SU-DHL-6 (cell line): ENCODE results near the gene LRRK1.
A peak's percentile ranks its signal among the peaks of the same experiment; 100 is the strongest.

Experiments
- H2AFZ ChIP-seq: fragments of 200-600 bp; sonication (generic); 2 replicates; pipeline ENCODE4 v1.6.1; 2014; ENCODE audit warnings: low read depth, mild to moderate bottlenecking, moderate library complexity, mixed read lengths, antibody characterized with exemption, low read length; ENCODE audit not compliant: severe bottlenecking
- H3F3A ChIP-seq: fragments of 200-600 bp; shearing (Covaris generic); 2 replicates; pipeline ENCODE4 v1.6.0; 2016; ENCODE audit warnings: antibody characterized with exemption, mild to moderate bottlenecking; ENCODE audit not compliant: insufficient read depth
- H3K27ac ChIP-seq: fragments of 200-600 bp; sonication (generic); 2 replicates; pipeline ENCODE4 v1.5.1; 2016; ENCODE audit warnings: low read depth, mild to moderate bottlenecking, low read length, moderate library complexity, mixed read lengths
- H3K27me3 ChIP-seq: fragments of 200-600 bp; sonication (generic), shearing (Covaris generic); 2 replicates; pipeline ENCODE4 v1.6.0; 2014; ENCODE audit warnings: mild to moderate bottlenecking, low read length
- H3K36me3 ChIP-seq: fragments of 200-600 bp; sonication (generic); 2 replicates; pipeline ENCODE4 v1.6.1; 2014; ENCODE audit warnings: mild to moderate bottlenecking, low read length, mixed read lengths
- H3K4me2 ChIP-seq: fragments of 300-600, 200-600 bp; shearing (Covaris generic), sonication (generic); 2 replicates; pipeline ENCODE4 v1.6.0; 2014; ENCODE audit warnings: low read length, low read depth, mild to moderate bottlenecking; ENCODE audit not compliant: poor library complexity, severe bottlenecking
- H3K4me3 ChIP-seq: fragments of 200-600 bp; sonication (generic); 2 replicates; pipeline ENCODE4 v1.5.1; 2014; ENCODE audit warnings: antibody characterized with exemption, low read length, mild to moderate bottlenecking, mixed read lengths; ENCODE audit not compliant: insufficient read depth, poor library complexity, severe bottlenecking
- H3K79me2 ChIP-seq: fragments of 200-600 bp; sonication (generic); 2 replicates; pipeline ENCODE4 v1.6.1; 2014; ENCODE audit warnings: mild to moderate bottlenecking, low read length, moderate library complexity; ENCODE audit not compliant: insufficient read depth
- H3K9ac ChIP-seq: fragments of 200-600 bp; sonication (generic); 2 replicates; pipeline ENCODE4 v1.7.0; 2014; ENCODE audit warnings: mild to moderate bottlenecking, low read length
- H3K9me2 ChIP-seq: fragments of 200-600 bp; sonication (generic); replicated peaks from 2 replicates; pipeline ENCODE4 v1.6.1; 2014; ENCODE audit warnings: low read length; ENCODE audit not compliant: insufficient read depth
- H3K9me3 ChIP-seq: fragments of 200-600 bp; sonication (generic); 2 replicates; pipeline ENCODE4 v1.6.1; 2014; ENCODE audit warnings: low read length, mixed read lengths; ENCODE audit not compliant: insufficient read depth
- H4K20me1 ChIP-seq: fragments of 200-600 bp; sonication (generic); 2 replicates; pipeline ENCODE4 v1.6.1; 2014; ENCODE audit warnings: low read depth, mild to moderate bottlenecking, antibody characterized with exemption, low read length, moderate library complexity, mixed read lengths
- EZH2phosphoT487 ChIP-seq: fragments of 200-600 bp; sonication (generic), shearing (Covaris generic); conservative IDR thresholded peaks from 2 replicates; pipeline ENCODE4 v1.6.1; 2018; ENCODE audit warnings: mild to moderate bottlenecking, antibody characterized with exemption, low read length, moderate library complexity, mixed read lengths
- TF ChIP-seq, protein P1 (sequence below): fragments of 200-600 bp; sonication (generic); IDR thresholded peaks from one replicate; pipeline ENCODE4 v1.5.1; 2017; ENCODE audit warnings: antibody characterized with exemption, mild to moderate bottlenecking, low read length, moderate library complexity; ENCODE audit not compliant: insufficient read depth, poor library complexity, severe bottlenecking

The LRRK1 gene

DNA sequence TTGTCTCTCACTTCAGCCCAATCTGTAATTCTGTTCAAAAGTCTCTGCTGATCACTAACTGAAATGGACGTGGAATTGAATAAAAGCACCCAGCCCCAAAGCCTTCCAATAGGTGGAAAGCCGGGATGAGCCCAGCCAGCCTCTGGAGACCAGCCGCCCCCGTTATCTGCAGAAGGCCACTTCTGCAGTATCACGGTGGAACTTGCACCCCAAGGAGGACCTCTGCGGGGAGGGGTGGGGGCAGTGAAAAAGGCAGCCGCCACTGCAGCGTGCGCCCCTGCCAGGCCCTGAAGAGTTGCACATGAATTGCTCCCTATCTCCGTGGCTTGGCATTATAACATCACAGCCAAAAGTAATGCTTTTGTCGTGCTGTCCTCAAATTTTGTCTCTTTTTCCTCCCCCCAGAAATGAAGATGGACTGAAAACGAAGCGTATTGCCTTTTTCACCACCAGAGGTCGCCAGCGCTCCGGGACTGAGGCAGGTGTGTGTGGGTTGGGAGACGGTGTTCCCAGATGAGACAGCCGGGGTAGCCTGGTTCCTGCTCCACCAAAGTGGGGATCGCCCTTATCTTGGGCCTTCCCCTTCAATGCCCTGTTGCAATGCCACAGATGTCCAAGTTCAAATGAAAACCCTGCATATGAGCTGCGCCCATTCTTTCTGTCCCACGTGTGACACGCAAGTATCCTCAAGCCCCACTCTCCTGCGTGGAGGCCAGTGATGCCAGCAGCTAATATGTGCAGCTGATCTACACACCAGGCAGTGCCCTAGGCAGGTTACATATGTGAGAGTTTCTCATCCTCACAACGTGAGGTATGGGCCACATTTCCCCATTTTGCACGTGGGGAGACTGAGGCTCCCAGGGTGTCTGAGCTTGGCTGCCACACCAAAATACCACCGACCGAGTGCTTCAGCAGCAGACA, 96.0 kb downstream of the LRRK1 start:
- H3K27ac ChIP-seq, result no peak overlapping the region
- no peak overlapping the region for H3K4me2 ChIP-seq
- peaks cover 58% of the 10 kb centered on the region for H3K36me3 ChIP-seq
- H2AFZ ChIP-seq, result no peak overlapping the region
- no peaks in the 10 kb centered on the region for H3K9me3 ChIP-seq
- no peaks in the 10 kb centered on the region for H3K27me3 ChIP-seq
- no peak overlapping the region for H3K9ac ChIP-seq
- no peak overlapping the region for H3K4me3 ChIP-seq
- H4K20me1 ChIP-seq, result no peaks in the 10 kb centered on the region
- H3K9me2 ChIP-seq, result no peaks in the 10 kb centered on the region
- peaks cover 8% of the 10 kb centered on the region; the same call in 1 of the 2 replicates for H3F3A ChIP-seq
- no peaks in the 10 kb centered on the region for H3K79me2 ChIP-seq
- TF ChIP-seq EZH2phosphoT487, result no peak
- TF ChIP-seq, protein P1, sequence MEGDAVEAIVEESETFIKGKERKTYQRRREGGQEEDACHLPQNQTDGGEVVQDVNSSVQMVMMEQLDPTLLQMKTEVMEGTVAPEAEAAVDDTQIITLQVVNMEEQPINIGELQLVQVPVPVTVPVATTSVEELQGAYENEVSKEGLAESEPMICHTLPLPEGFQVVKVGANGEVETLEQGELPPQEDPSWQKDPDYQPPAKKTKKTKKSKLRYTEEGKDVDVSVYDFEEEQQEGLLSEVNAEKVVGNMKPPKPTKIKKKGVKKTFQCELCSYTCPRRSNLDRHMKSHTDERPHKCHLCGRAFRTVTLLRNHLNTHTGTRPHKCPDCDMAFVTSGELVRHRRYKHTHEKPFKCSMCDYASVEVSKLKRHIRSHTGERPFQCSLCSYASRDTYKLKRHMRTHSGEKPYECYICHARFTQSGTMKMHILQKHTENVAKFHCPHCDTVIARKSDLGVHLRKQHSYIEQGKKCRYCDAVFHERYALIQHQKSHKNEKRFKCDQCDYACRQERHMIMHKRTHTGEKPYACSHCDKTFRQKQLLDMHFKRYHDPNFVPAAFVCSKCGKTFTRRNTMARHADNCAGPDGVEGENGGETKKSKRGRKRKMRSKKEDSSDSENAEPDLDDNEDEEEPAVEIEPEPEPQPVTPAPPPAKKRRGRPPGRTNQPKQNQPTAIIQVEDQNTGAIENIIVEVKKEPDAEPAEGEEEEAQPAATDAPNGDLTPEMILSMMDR, result peak; percentile 74

DNA sequence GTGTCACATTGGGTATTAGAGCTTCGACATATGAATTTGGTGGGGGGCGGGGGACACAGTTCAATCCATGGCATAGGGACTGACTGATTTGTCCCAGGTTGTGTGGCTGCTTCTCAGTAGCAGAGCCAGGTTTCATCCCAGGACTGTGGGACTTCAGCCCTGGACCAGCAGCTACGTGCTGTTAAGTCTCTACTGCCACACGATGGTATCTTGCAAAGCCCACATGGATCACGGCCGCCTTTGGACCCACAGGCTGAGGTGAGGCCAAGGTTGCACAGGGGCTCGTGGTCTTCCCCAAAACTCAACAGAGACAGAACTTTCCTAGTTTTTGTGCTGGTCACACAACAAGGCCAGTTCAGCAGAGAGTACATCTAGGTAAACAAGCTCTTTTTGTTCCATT, 97.4 kb downstream of the LRRK1 start:
- Histone ChIP-seq H2AFZ (no peak overlapping the region), H4K20me1 (no peaks in the 10 kb centered on the region), H3K4me3 (no peak overlapping the region), H3K79me2 (no peaks in the 10 kb centered on the region), H3K9me2 (no peaks in the 10 kb centered on the region), H3K36me3 (peaks cover 60% of the 10 kb centered on the region), H3K27ac (no peak overlapping the region), H3F3A (peaks cover 4% of the 10 kb centered on the region; the same call in 1 of the 2 replicates), H3K27me3 (no peaks in the 10 kb centered on the region), H3K4me2 (no peak overlapping the region), H3K9ac (no peak overlapping the region), H3K9me3 (no peaks in the 10 kb centered on the region)
- TF ChIP-seq EZH2phosphoT487, result no peak
- TF ChIP-seq, protein P1, result no peak

DNA sequence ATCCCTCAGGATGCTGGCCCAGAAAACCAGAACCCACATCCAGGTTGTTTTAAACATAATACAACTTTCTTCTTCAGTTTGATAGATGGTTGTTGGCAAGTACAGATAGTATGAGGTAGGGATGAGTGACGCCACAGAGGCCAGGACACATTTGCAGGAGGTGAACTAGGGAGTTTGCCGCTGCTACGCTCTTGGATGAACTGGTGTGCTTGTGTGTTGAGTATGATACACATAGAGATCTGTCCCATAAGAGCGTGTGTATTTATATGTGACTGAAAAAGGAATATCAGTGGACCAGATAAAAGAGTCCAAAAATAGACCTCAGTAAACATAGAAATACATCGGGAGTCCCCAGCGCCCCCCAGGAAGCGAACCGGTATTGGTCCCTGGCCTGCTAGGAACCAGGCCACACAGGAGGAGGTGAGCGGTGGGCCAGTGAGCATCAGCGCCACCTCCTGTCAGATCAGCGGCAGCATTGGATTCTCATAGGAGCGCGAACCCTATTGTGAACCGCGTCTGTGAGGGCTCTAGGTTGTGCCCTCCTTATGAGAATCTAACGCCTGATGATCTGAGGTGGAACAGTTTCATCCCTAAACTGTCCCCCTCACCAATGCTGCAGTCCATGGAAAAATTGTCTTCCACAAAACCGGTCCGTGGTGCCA, 98.1 kb downstream of the LRRK1 start:
- Histone ChIP-seq H4K20me1 (no peaks in the 10 kb centered on the region), H3F3A (peaks cover 4% of the 10 kb centered on the region; the same call in 1 of the 2 replicates), H2AFZ (no peak overlapping the region), H3K4me3 (no peak overlapping the region), H3K27ac (no peak overlapping the region), H3K36me3 (peaks cover 56% of the 10 kb centered on the region), H3K79me2 (no peaks in the 10 kb centered on the region), H3K27me3 (no peaks in the 10 kb centered on the region), H3K9me2 (no peaks in the 10 kb centered on the region), H3K4me2 (no peak overlapping the region), H3K9me3 (no peaks in the 10 kb centered on the region), H3K9ac (no peak overlapping the region)
- TF ChIP-seq, protein P1, result no peak
- TF ChIP-seq EZH2phosphoT487, result no peak
